Ishikawa (cell line): ENCODE measurements around the gene PTPRN2.

ENCODE experiments used
- CEBPB ChIP-seq: IDR thresholded peaks from 2 replicates; pipeline ENCODE4 v1.6.1; 2012
- CREB1 ChIP-seq: IDR thresholded peaks from 2 replicates; pipeline ENCODE4 v1.6.1; 2012; ENCODE audit warnings: low read depth
- EGR1 ChIP-seq: IDR thresholded peaks from 2 replicates; pipeline ENCODE4 v1.6.1; 2012
- EP300 ChIP-seq: IDR thresholded peaks from 2 replicates; pipeline ENCODE4 v1.6.1; 2012; ENCODE audit warnings: borderline replicate concordance
- FOXM1 ChIP-seq: IDR thresholded peaks from 2 replicates; pipeline ENCODE4 v1.6.1; 2012; ENCODE audit warnings: low read depth, borderline replicate concordance
- NFIC ChIP-seq: IDR thresholded peaks from 2 replicates; pipeline ENCODE4 v1.6.1; 2012
- RAD21 ChIP-seq: IDR thresholded peaks from 2 replicates; pipeline ENCODE4 v1.6.1; 2012; ENCODE audit warnings: low read depth
- TAF1 ChIP-seq: IDR thresholded peaks from 2 replicates; pipeline ENCODE4 v1.6.1; 2012; ENCODE audit warnings: low read depth, mild to moderate bottlenecking
- TCF12 ChIP-seq: IDR thresholded peaks from 2 replicates; pipeline ENCODE4 v1.6.1; 2012; ENCODE audit warnings: low read depth
- TEAD4 ChIP-seq: IDR thresholded peaks from 2 replicates; pipeline ENCODE4 v1.6.1; 2012
- USF1 ChIP-seq: IDR thresholded peaks from 2 replicates; pipeline ENCODE4 v1.6.1; 2012
- YY1 ChIP-seq: IDR thresholded peaks from 2 replicates; pipeline ENCODE4 v1.6.1; 2012; ENCODE audit warnings: low read depth
- ZBTB7A ChIP-seq: IDR thresholded peaks from 2 replicates; pipeline ENCODE4 v1.6.1; 2012; ENCODE audit warnings: low read depth
- TF ChIP-seq, protein P1 (sequence below): IDR thresholded peaks from 2 replicates; pipeline ENCODE4 v1.6.1; 2012
- TF ChIP-seq, protein P2 (sequence below): IDR thresholded peaks from 2 replicates; pipeline ENCODE4 v1.6.1; 2012; ENCODE audit warnings: low read depth, mild to moderate bottlenecking

PTPRN2 gene

GRCh38 chr7:157971501-157971900 is 616.1 kb downstream of the PTPRN2 start:
- no peak for TF ChIP-seq TEAD4

DNA sequence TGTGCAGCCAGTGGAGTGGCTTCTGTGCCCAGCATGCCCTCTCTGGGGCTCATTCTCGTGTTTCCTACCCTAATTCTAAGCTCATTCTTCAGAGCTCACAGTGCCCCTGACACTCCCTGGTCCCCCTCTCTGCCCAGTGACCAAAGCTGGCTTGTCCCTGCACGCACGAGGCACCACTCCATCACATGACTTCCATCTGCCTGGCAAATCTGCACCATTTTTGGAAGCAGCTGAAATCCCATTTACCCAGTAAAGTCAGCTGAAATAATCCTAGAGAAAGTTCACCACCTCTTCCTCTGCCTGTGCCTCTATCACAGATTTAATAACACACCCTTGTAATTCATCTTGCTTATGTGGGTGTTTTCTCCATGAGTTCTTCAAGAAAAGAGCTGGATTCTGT is 616.9 kb downstream of the PTPRN2 start:
- TF ChIP-seq YY1 (no peak), NFIC (no peak), EGR1 (no peak), FOXM1 (no peak), CREB1 (no peak), EP300 (no peak), ZBTB7A (no peak), TCF12 (no peak), RAD21 (no peak)
- TF ChIP-seq, protein P1, sequence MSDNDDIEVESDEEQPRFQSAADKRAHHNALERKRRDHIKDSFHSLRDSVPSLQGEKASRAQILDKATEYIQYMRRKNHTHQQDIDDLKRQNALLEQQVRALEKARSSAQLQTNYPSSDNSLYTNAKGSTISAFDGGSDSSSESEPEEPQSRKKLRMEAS, result no peak
- TF ChIP-seq, protein P2, sequence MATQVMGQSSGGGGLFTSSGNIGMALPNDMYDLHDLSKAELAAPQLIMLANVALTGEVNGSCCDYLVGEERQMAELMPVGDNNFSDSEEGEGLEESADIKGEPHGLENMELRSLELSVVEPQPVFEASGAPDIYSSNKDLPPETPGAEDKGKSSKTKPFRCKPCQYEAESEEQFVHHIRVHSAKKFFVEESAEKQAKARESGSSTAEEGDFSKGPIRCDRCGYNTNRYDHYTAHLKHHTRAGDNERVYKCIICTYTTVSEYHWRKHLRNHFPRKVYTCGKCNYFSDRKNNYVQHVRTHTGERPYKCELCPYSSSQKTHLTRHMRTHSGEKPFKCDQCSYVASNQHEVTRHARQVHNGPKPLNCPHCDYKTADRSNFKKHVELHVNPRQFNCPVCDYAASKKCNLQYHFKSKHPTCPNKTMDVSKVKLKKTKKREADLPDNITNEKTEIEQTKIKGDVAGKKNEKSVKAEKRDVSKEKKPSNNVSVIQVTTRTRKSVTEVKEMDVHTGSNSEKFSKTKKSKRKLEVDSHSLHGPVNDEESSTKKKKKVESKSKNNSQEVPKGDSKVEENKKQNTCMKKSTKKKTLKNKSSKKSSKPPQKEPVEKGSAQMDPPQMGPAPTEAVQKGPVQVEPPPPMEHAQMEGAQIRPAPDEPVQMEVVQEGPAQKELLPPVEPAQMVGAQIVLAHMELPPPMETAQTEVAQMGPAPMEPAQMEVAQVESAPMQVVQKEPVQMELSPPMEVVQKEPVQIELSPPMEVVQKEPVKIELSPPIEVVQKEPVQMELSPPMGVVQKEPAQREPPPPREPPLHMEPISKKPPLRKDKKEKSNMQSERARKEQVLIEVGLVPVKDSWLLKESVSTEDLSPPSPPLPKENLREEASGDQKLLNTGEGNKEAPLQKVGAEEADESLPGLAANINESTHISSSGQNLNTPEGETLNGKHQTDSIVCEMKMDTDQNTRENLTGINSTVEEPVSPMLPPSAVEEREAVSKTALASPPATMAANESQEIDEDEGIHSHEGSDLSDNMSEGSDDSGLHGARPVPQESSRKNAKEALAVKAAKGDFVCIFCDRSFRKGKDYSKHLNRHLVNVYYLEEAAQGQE, result no peak

- no peak for TF ChIP-seq NFIC
- TF ChIP-seq, protein P1, result no peak
- no peak for TF ChIP-seq CEBPB
- TF ChIP-seq TEAD4, result no peak
- no peak for TF ChIP-seq EP300
- no peak for TF ChIP-seq EGR1
- TF ChIP-seq USF1, result no peak
- TF ChIP-seq ZBTB7A, result no peak
- TF ChIP-seq TAF1, result no peak
- TF ChIP-seq CREB1, result no peak
- no peak for TF ChIP-seq FOXM1
- TF ChIP-seq, protein P2, result no peak
- TF ChIP-seq RAD21, result no peak
- no peak for TF ChIP-seq YY1
- TF ChIP-seq TCF12, result no peak
These were observed 617.6 kb downstream of the PTPRN2 start for GRCh38 chr7:157969995-157970394.

DNA sequence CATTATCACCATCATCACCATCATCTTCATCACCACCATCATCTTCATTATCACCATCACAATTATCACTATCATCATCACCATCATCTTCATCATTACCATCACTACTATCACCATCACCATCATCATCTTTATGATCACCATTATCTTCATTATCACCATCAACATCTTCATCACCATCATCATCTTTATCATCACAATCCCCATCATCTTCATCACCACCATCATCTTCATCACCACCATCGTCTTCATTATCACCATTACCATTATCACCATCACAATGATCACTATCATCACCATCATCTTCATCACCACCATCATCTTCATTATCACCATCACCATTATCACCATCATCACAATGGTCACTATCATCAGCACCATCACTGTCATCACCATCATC is 621.1 kb downstream of the PTPRN2 start:
- TF ChIP-seq USF1 (no peak), NFIC (no peak), CEBPB (no peak), TCF12 (no peak), EGR1 (no peak), TAF1 (no peak)
- TF ChIP-seq, protein P1, result no peak

DNA sequence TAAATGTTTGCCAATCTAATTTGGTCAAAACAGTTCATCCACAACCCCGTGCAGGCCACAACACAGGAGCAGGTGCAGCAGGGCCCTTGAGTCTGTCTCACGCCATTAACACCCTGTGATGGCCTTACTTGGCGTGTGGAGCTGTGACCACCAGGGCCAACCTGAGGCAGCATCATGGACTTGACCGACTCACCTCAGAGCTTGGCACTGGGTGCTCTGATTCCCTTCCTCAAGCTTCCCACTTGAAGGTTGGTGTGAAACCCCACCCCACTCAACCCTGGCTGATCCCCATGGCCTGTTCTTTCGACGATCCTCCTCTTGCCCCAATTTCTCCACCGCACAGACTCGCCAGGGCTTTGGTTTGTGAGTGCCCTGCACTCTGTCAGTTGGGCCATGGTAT is 623.1 kb downstream of the PTPRN2 start:
- TF ChIP-seq, protein P1, result no peak

DNA sequence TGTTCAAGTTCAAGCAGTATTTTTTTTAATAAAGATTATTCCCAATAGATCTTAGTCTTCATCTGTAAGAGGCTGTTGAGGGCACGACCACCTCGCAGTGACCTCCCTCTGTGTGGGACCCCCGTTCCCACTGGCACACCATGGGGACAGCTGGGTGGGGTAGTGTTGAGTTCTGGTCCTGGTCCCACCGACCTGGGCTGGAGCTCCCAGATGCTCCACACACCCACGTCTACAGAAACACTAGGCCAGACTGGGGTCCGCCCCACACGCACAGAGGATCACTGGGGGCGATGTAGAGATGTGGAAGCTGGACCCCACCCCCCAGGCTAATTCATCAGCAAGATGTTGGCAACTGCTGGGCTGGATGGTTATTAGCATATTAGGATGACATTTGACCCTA is 623.6 kb downstream of the PTPRN2 start:
- TF ChIP-seq, protein P1, result no peak
- TF ChIP-seq TAF1, result no peak
- no peak for TF ChIP-seq ZBTB7A
- TF ChIP-seq CREB1, result no peak
- no peak for TF ChIP-seq EP300
- no peak for TF ChIP-seq CEBPB
- no peak for TF ChIP-seq YY1
- no peak for TF ChIP-seq TCF12
- TF ChIP-seq, protein P2, result no peak
